B cell (primary cell): Measurements from ENCODE around the gene MAPK9.

Source experiments
- CTCF ChIP-seq: fragments of 200-600 bp; IDR thresholded peaks from one replicate; pipeline ENCODE4 v1.8.0; 2022; ENCODE audit warnings: antibody characterized with exemption, mild to moderate bottlenecking
- EZH2 ChIP-seq: IDR thresholded peaks from 2 replicates; pipeline ENCODE4 v1.6.1; 2012; ENCODE audit warnings: borderline replicate concordance, low read depth, mild to moderate bottlenecking, moderate library complexity, low read length; ENCODE audit not compliant: insufficient read depth, poor library complexity, severe bottlenecking

DNA sequence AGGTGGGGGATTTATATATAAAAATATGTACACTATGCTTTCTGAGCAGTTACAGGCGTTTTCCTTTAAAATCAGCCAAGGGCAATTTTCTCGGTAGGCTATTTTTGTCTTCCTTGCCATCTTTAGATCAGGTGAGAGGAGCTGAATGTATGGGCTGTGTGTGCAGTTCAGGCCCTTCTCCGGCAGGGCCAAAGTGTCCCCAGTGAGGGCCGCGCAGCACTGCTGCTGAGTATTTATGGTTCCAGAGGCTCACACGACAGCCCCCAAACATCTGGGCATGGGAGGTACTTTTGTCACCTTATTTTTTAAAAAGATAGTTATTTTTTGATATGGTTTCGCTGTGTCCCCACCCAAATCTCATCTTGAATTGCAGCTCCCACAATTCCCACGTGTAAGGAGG lies 49.7 kb upstream of the MAPK9 start:
- TF ChIP-seq CTCF = no peak
- TF ChIP-seq EZH2 = no peak
